ENCODE measurements around the gene SETD5.

Gene SETD5

GRCh38 chr3:9500108-9501050, 103.0 kb downstream of the SETD5 start:
- peak; percentile 91 for TF ChIP-seq CTCF (IDR thresholded peaks at IDR 0.05; ENCODE audit: insufficient read depth, low read length, poor library complexity, severe bottlenecking)
- peak; percentile 64 for DNase-seq (ENCODE audit: extremely low read depth, insufficient read length)
- Histone ChIP-seq H3K27me3 (replicated peaks; ENCODE audit: control insufficient read depth, insufficient read depth, low read length) (no peaks in the 10 kb centered on the region), H3K4me3 (replicated peaks; ENCODE audit: low read depth, low read length) (no peak overlapping the region), H3K36me3 (ENCODE audit: control insufficient read depth, insufficient read depth, low read length) (no peaks in the 10 kb centered on the region)

- no peaks in the 10 kb centered on the region for H3K27me3 ChIP-seq (replicated peaks; ENCODE audit: control insufficient read depth, insufficient read depth, low read length)
- no peak overlapping the region for H3K4me3 ChIP-seq (replicated peaks; ENCODE audit: low read depth, low read length)
- DNase-seq (ENCODE audit: extremely low read depth, insufficient read length) = no peak
- no peak for TF ChIP-seq CTCF (IDR thresholded peaks at IDR 0.05; ENCODE audit: insufficient read depth, low read length, poor library complexity, severe bottlenecking)
- no peaks in the 10 kb centered on the region for H3K36me3 ChIP-seq (ENCODE audit: control insufficient read depth, insufficient read depth, low read length)
Measured at GRCh38 chr3:9501226-9501625, 103.8 kb downstream of the SETD5 start.

GRCh38 chr3:9503283-9503682, 105.9 kb downstream of the SETD5 start:
- DNase-seq (ENCODE audit: extremely low read depth, insufficient read length) = peak; percentile 44
- peak; percentile 94 for TF ChIP-seq CTCF (IDR thresholded peaks at IDR 0.05; ENCODE audit: insufficient read depth, low read length, poor library complexity, severe bottlenecking)

GRCh38 chr3:9507586-9508578, 110.5 kb downstream of the SETD5 start:
- Histone ChIP-seq H3K4me3 (replicated peaks; ENCODE audit: low read depth, low read length) (no peak overlapping the region), H3K27me3 (replicated peaks; ENCODE audit: control insufficient read depth, insufficient read depth, low read length) (no peaks in the 10 kb centered on the region; the same call in 1 of the 2 replicates), H3K36me3 (ENCODE audit: control insufficient read depth, insufficient read depth, low read length) (no peaks in the 10 kb centered on the region)
- DNase-seq (ENCODE audit: extremely low read depth, insufficient read length) = no peak
- no peak for TF ChIP-seq CTCF (IDR thresholded peaks at IDR 0.05; ENCODE audit: insufficient read depth, low read length, poor library complexity, severe bottlenecking)

More at GRCh38 chr3:9503283-9503682, 105.9 kb downstream of the SETD5 start:
- no peaks in the 10 kb centered on the region for H3K36me3 ChIP-seq (ENCODE audit: control insufficient read depth, insufficient read depth, low read length)
- H3K4me3 ChIP-seq (replicated peaks; ENCODE audit: low read depth, low read length) = no peak overlapping the region
- no peaks in the 10 kb centered on the region; the same call in 1 of the 2 replicates for H3K27me3 ChIP-seq (replicated peaks; ENCODE audit: control insufficient read depth, insufficient read depth, low read length)

- H3K36me3 ChIP-seq (ENCODE audit: control insufficient read depth, insufficient read depth, low read length) = no peaks in the 10 kb centered on the region
Measured at GRCh38 chr3:9508781-9509180, 111.4 kb downstream of the SETD5 start.

More at GRCh38 chr3:9508781-9509180, 111.4 kb downstream of the SETD5 start:
- DNase-seq (ENCODE audit: extremely low read depth, insufficient read length) = no peak
- H3K27me3 ChIP-seq (replicated peaks; ENCODE audit: control insufficient read depth, insufficient read depth, low read length) = no peaks in the 10 kb centered on the region; the same call in 1 of the 2 replicates
- H3K4me3 ChIP-seq (replicated peaks; ENCODE audit: low read depth, low read length) = no peak overlapping the region
- no peak for TF ChIP-seq CTCF (IDR thresholded peaks at IDR 0.05; ENCODE audit: insufficient read depth, low read length, poor library complexity, severe bottlenecking)

Data from GM06990 (cell line).